Naive B cell (primary cell): ENCODE results near the gene CEP120. TPM values are rescaled to one million over a fixed set of nuclear protein-coding genes. Genes with fewer than 3 reads are reported as not detected.

ENCODE experiments used
- ATAC-seq, 2 donors: fragments of 150-1000 bp; cut with Tn5 transposase; 2 replicates each; pipeline ENCODE4 v1.10.0; 2021; ENCODE audit warnings: low read depth in 2 of 2, mild to moderate bottlenecking in 2 of 2, moderate library complexity in 2 of 2
- DNase-seq: peaks from one replicate; pipeline ENCODE4 v3.0.0; 2022
- H3K27ac Mint-ChIP-seq, 6 donors: one replicate each; pipeline ENCODE4 v1.8.0; 2020 to 2022; ENCODE audit warnings: mild to moderate bottlenecking in 6 of 6, mixed read lengths in 6 of 6, moderate library complexity in 5 of 6, inconsistent platforms in 2 of 6
- H3K27me3 Mint-ChIP-seq, 3 donors: one replicate each; pipeline ENCODE4 v1.8.0; 2021 to 2022; ENCODE audit warnings: mixed read lengths in 3 of 3, mild to moderate bottlenecking in 1 of 3
- H3K36me3 Mint-ChIP-seq, 2 donors: one replicate each; pipeline ENCODE4 v1.8.0; 2020 to 2022; ENCODE audit warnings: mixed read lengths in 2 of 2, inconsistent platforms in 1 of 2, mild to moderate bottlenecking in 1 of 2
- H3K4me1 Mint-ChIP-seq, 3 donors: one replicate each; pipeline ENCODE4 v1.8.0; 2020 to 2022; ENCODE audit warnings: mixed read lengths in 3 of 3, inconsistent platforms in 1 of 3, mild to moderate bottlenecking in 1 of 3, moderate library complexity in 1 of 3
- H3K4me3 Mint-ChIP-seq, 8 donors: one replicate each; pipeline ENCODE4 v1.8.0; 2020 to 2022; ENCODE audit warnings: mild to moderate bottlenecking in 8 of 8, mixed read lengths in 8 of 8, moderate library complexity in 8 of 8, inconsistent platforms in 2 of 8
- H3K9me3 Mint-ChIP-seq, 7 donors: one replicate each; pipeline ENCODE4 v1.8.0; 2020 to 2022; ENCODE audit warnings: mixed read lengths in 7 of 7, mild to moderate bottlenecking in 5 of 7, inconsistent platforms in 2 of 7, moderate library complexity in 1 of 7
- polyA plus RNA-seq, 6 donors: library from polyadenylated mRNA; unstranded; fragments of 300-500 nt; fragmentation: Illumina TruSeq; gene quantifications; one replicate each; pipeline ENCODE4 v1.2.3, GENCODE V29; 2021; ENCODE audit warnings: low read depth in 6 of 6

Gene CEP120
- polyA plus RNA-seq, 6 donors from 2014 or later: 15.8 to 45.9 (median 31.2) TPM

DNA sequence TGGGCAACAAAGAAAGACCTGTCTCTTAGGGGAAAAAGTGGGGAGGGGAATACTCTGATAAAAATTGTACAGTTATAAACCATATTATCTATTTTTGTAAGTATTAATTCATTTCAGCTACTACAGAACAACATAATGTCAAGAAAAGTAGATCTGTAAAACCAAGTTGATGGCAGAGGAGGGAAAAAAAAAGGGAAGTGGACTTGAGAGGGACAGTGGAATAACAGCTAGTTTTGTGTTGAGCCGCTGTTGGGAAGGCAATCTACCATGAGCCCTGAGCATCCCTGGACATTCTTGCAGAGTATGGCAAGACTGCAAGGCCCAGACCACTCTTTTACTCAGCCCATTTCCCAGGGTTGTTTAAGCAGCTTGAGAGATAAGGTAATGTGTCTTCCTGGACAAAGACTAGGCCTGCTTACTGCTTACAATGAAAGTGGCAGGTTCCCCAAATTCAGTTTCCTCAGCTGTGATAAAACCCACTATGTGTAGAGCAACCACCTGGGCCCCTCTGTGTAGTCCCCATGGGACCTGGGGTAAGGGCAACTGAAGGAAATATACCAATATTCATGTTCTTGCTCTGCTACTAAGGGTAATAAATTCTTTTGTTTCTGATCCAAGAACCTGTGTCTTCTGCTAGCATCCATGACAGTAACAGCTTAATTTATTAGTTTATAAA lies 25.0 kb downstream of the CEP120 start:
- peaks cover 28 to 29% of the 10 kb centered on the region in 2 donors for H3K36me3 Mint-ChIP-seq

DNA sequence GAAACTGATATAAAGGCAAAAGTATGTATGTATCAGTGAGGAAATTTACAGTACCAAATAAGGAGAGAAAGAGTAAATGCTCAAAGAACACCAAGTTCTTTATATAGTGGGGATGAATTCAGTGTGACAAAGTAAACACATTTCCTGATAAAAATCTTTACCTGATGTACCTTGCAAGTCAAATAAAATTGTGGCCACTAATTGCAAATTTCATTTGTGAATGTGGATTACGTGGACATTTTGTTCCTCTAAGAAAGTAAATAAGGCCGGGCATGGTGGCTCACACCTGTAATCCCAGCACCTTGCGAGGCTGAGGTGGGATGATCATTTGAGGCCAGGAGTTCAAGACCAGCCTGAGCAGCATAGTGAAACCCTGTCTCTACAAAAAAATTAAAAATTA lies 25.7 kb downstream of the CEP120 start:
- Mint-ChIP-seq H3K9me3 (no peaks in the 10 kb centered on the region), H3K27me3 (no peaks in the 10 kb centered on the region), H3K27ac (peak overlapping the region in 5 of 6 donors; percentile 69 to 94 (median 85)), H3K36me3 (peaks cover 22% of the 10 kb centered on the region in 2 donors), H3K4me1 (peaks cover 30 to 32% (median 31%) of the 10 kb centered on the region in 3 donors), H3K4me3 (peak overlapping the region in 4 of 8 donors; percentile 2 to 77 (median 26))
- ATAC-seq: no peak
- no peak for DNase-seq

More for the DNA sequence above, 25.0 kb downstream of the CEP120 start:
- DNase-seq (peak; percentile 78), ATAC-seq (peak; percentile 100)
- peak overlapping the region; percentile 69 to 94 (median 86) for H3K27ac Mint-ChIP-seq
- peaks cover 30 to 32% (median 31%) of the 10 kb centered on the region in 3 donors for H3K4me1 Mint-ChIP-seq
- H3K27me3 Mint-ChIP-seq: no peaks in the 10 kb centered on the region
- peak overlapping the region in 7 of 8 donors; percentile 3 to 77 (median 63) for H3K4me3 Mint-ChIP-seq
- H3K9me3 Mint-ChIP-seq: no peaks in the 10 kb centered on the region

DNA sequence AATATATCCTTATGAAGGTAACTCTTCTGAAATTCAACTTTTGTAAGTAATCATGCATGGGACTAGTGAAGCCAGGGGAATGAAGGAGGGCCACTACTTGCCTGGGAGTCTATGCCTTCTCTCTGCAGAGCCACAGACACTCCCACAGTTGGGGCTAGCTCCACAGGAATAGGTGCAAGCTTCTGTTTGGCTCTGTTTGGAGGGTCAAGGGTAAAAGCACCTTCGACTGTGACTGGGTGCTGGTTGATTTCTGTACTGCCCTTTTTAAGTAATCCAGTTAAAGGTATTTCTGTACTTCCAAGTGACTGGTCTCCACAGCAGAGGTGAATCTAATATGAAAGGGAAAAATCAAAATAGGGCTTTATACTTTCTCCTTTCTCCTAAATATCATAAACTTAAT lies 32.2 kb downstream of the CEP120 start:
- peak overlapping the region in 2 of 6 donors; percentile 30 to 77 for H3K27ac Mint-ChIP-seq
- no peaks in the 10 kb centered on the region for H3K4me1 Mint-ChIP-seq
- H3K4me3 Mint-ChIP-seq: no peak overlapping the region
- no peaks in the 10 kb centered on the region for H3K9me3 Mint-ChIP-seq
- H3K27me3 Mint-ChIP-seq: no peaks in the 10 kb centered on the region
- ATAC-seq (no peak), DNase-seq (no peak)
- H3K36me3 Mint-ChIP-seq: peaks cover 0 to 14% of the 10 kb centered on the region in 2 donors

DNA sequence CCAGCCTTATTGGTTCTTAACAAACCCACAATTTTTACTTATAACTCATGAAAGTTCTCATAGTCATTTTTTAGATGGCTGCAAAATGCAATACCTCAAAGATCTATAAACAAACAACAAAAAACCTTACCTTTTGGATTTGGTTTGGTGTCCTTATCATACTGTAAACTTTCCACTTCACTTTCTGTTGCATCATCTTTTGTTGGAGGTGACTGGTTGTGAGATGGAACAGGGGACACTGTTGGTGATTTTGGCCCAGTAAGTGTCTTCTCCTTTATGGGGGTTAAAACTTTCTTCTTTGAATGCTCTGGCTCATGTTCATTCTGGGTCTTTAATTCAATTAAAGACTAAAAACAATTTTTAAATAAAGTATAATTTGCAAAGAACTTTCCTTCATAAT lies 33.4 kb downstream of the CEP120 start:
- no peak overlapping the region for H3K4me3 Mint-ChIP-seq
- H3K9me3 Mint-ChIP-seq: no peaks in the 10 kb centered on the region
- ATAC-seq: no peak
- no peak for DNase-seq
- peaks cover 9 to 20% of the 10 kb centered on the region in 2 donors for H3K36me3 Mint-ChIP-seq
- H3K27ac Mint-ChIP-seq: no peak overlapping the region
- no peaks in the 10 kb centered on the region for H3K4me1 Mint-ChIP-seq
- H3K27me3 Mint-ChIP-seq: no peaks in the 10 kb centered on the region

- Mint-ChIP-seq H3K27me3 (no peaks in the 10 kb centered on the region), H3K27ac (no peak overlapping the region), H3K36me3 (peaks cover 22 to 29% of the 10 kb centered on the region in 2 donors), H3K4me3 (no peak overlapping the region), H3K9me3 (no peaks in the 10 kb centered on the region), H3K4me1 (no peaks in the 10 kb centered on the region)
- ATAC-seq (no peak), DNase-seq (no peak)
Measured at GRCh38 chr5:123387313-123387712, 35.9 kb downstream of the CEP120 start.

GRCh38 chr5:123382252-123382651 lies 41.0 kb downstream of the CEP120 start:
- Mint-ChIP-seq H3K4me3 (no peak overlapping the region), H3K9me3 (no peaks in the 10 kb centered on the region), H3K4me1 (no peaks in the 10 kb centered on the region), H3K27me3 (no peaks in the 10 kb centered on the region), H3K27ac (peak overlapping the region in 1 of 6 donors; percentile 16), H3K36me3 (peaks cover 42 to 46% of the 10 kb centered on the region in 2 donors)
- DNase-seq (no peak), ATAC-seq (no peak)

- H3K9me3 Mint-ChIP-seq: no peaks in the 10 kb centered on the region
- H3K4me1 Mint-ChIP-seq: peaks cover 0 to 7% (median 4%) of the 10 kb centered on the region in 3 donors
- H3K27me3 Mint-ChIP-seq: no peaks in the 10 kb centered on the region
- H3K36me3 Mint-ChIP-seq: peaks cover 16 to 37% of the 10 kb centered on the region in 2 donors
- H3K4me3 Mint-ChIP-seq: no peak overlapping the region
- no peak for ATAC-seq
- peak; percentile 15 for DNase-seq
- H3K27ac Mint-ChIP-seq: peak overlapping the region in 3 of 6 donors; percentile 12 to 37 (median 36)
Measured at GRCh38 chr5:123371575-123372179, 51.5 kb downstream of the CEP120 start.

GRCh38 chr5:123369371-123369968 lies 53.7 kb downstream of the CEP120 start:
- H3K27me3 Mint-ChIP-seq: no peaks in the 10 kb centered on the region
- H3K4me1 Mint-ChIP-seq: peaks cover 0 to 7% (median 4%) of the 10 kb centered on the region in 3 donors
- H3K9me3 Mint-ChIP-seq: no peaks in the 10 kb centered on the region
- H3K36me3 Mint-ChIP-seq: peaks cover 9 to 22% of the 10 kb centered on the region in 2 donors
- ATAC-seq (no peak), DNase-seq (no peak)
- H3K4me3 Mint-ChIP-seq: no peak overlapping the region
- H3K27ac Mint-ChIP-seq: peak overlapping the region in 3 of 6 donors; percentile 7 to 61 (median 40)

GRCh38 chr5:123367739-123368138 lies 55.5 kb downstream of the CEP120 start:
- Mint-ChIP-seq H3K27ac (no peak overlapping the region), H3K4me3 (no peak overlapping the region), H3K27me3 (no peaks in the 10 kb centered on the region), H3K9me3 (no peaks in the 10 kb centered on the region), H3K36me3 (peaks cover 14 to 30% of the 10 kb centered on the region in 2 donors), H3K4me1 (peaks cover 0 to 7% (median 6%) of the 10 kb centered on the region in 3 donors)
- no peak for DNase-seq
- ATAC-seq: no peak

DNA sequence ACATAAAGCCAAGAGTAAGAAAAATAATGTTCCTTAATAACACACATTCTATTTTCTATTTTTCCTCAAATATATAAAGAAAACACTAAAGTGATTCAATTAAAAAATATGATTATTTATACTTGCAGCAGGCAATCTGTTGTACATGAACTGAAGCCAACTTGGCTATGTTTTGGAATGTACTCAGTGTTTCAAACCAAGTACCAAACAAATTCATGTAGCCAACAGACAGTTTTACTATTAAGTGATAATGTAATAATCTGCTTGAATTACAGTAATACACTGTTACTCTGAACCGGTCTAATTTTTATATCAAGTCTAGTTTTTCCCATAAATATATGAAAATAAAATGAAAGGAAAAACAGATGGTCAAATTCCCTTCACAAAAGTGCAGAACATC lies 58.0 kb downstream of the CEP120 start:
- ATAC-seq: no peak
- Mint-ChIP-seq H3K4me3 (no peak overlapping the region), H3K9me3 (no peaks in the 10 kb centered on the region), H3K27me3 (no peaks in the 10 kb centered on the region), H3K4me1 (peaks cover 5 to 17% (median 15%) of the 10 kb centered on the region in 3 donors), H3K36me3 (peaks cover 14 to 27% of the 10 kb centered on the region in 2 donors), H3K27ac (no peak overlapping the region)
- no peak for DNase-seq

DNA sequence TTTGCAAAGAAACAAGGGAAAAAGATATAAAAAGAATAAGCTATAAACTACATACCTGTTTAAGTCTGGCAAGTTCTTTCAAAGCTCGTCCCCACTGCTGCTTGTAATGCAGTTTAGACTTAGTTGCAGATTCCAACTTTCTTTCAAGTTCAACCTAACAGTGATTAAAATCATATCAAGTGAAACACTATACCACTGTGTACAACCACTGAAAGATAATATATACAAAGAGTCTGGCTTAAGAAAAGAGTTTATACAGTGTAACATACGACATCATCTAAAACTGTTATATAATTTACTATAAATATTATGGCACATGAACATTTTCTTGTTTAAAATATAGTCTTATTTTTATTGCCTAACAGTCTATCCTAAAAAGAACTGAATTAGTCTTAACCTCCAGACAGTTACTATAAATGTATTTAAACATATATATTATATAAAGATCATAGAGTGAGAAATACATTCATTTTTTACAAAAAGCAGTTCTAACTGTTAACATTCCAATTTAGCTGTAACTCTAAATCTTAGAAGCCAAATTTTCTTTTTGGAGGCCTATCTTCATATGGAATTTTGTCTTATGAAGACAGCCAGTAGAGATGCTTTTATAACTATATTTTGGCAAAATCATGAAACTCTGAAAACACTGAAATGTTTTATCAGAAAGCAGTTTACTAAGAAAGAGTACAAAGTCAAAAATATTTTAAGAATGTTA lies 58.6 kb downstream of the CEP120 start:
- Mint-ChIP-seq H3K27me3 (no peaks in the 10 kb centered on the region), H3K4me3 (no peak overlapping the region), H3K36me3 (peaks cover 14 to 27% of the 10 kb centered on the region in 2 donors), H3K4me1 (peaks cover 9 to 20% (median 17%) of the 10 kb centered on the region in 3 donors), H3K27ac (no peak overlapping the region), H3K9me3 (no peaks in the 10 kb centered on the region)
- ATAC-seq (no peak), DNase-seq (no peak)

- Mint-ChIP-seq H3K36me3 (peaks cover 26 to 45% of the 10 kb centered on the region in 2 donors), H3K4me1 (peaks cover 18 to 27% (median 21%) of the 10 kb centered on the region in 3 donors), H3K4me3 (no peak overlapping the region), H3K27me3 (no peaks in the 10 kb centered on the region), H3K9me3 (peaks cover 0 to 4% (median 0%) of the 10 kb centered on the region in 7 donors), H3K27ac (peak overlapping the region in 5 of 6 donors; percentile 2 to 61 (median 11))
- DNase-seq: no peak
- ATAC-seq: no peak
Measured at GRCh38 chr5:123360910-123361309, 62.3 kb downstream of the CEP120 start.

DNA sequence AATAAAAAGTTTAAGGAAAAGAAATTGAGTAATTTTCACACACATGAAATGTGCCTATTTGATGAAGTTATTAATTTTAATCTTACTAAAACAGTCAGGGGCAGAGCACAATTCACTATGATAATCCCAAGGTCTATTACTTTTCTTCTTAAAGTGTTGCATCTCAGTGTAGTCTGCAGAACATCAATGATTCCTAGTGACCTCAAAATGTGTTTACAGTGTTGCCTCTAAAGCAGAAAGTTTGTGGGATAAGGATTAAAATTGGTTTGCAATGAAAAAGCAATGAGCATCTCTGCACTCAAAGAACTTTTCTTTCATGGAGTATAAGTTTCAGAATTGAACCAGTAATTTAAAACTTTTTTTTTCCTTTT lies 63.0 kb downstream of the CEP120 start:
- H3K36me3 Mint-ChIP-seq: peaks cover 26 to 45% of the 10 kb centered on the region in 2 donors
- DNase-seq (no peak), ATAC-seq (no peak)
- no peaks in the 10 kb centered on the region for H3K27me3 Mint-ChIP-seq
- H3K4me3 Mint-ChIP-seq: no peak overlapping the region
- peaks cover 18 to 27% (median 21%) of the 10 kb centered on the region in 3 donors for H3K4me1 Mint-ChIP-seq
- H3K27ac Mint-ChIP-seq: peak overlapping the region in 3 of 6 donors; percentile 3 to 95 (median 61)
- peaks cover 0 to 6% (median 0%) of the 10 kb centered on the region in 7 donors for H3K9me3 Mint-ChIP-seq
